Stimulated activated CD4-positive, alpha-beta T cell treated with anti-CD3 and anti-CD28 coated beads, Interleukin-2, amount 100 ng/mL, for 24 hours (primary cell): ENCODE measurements around the gene OR2M3.
"Not testable (repeated sequence)": the region's sequence is repeated elsewhere in the genome, so short reads cannot be mapped to it uniquely, and the experiment has no call there.

ENCODE experiments used
- DNase-seq, 2 donors: peaks; one replicate each; pipeline ENCODE4 v3.0.0-alpha.2; 2020

The OR2M3 gene, protein sequence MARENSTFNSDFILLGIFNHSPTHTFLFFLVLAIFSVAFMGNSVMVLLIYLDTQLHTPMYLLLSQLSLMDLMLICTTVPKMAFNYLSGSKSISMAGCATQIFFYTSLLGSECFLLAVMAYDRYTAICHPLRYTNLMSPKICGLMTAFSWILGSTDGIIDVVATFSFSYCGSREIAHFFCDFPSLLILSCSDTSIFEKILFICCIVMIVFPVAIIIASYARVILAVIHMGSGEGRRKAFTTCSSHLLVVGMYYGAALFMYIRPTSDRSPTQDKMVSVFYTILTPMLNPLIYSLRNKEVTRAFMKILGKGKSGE

GRCh38 chr1:248196965-248197364, at the start of gene OR2M3:
Gene OR2M3, plus strand, starts transcription at chr1:248197265. Its CDS starts 5,803 bp downstream, at chr1:248203068.
- DNase-seq: no peak

DNA sequence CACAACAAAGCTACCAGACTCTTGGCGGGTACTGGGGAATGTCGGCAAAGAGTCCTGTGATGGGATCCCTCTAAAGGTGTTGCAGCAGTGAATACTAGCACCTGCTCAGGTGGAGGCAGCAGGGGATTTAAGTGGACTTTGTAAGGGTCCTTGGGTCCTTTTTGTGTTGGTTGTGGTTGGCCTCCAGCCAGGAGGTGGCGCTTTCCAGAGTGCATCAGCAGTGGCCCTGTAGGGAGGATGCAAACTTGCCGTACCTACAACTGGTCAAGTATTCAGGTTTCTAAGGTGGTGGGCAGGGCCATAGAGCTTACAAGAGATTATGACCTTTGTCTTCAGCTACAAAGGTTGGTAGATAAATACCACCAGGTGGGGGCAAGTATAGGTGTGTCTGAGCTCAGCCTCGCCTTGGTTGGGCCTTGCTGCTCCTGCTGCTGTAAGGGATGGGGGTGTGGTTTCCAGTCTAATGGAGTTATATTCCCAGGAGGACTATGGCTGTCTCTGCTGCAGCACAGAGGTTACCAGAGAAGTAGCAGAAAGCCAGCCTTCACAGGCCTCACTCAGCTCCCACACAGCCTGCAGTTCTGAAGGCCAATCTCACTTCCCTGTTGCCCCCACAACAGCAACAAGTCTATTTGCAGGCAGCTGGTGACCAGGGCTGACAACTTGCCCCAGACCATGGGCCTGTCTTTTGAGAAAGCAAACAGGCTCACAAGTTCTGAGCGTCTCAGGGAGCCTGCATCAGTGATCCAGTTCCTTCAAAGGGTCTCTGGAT, 44.8 kb upstream of the OR2M3 start:
- DNase-seq: no peak

GRCh38 chr1:248155927-248156326, 41.1 kb upstream of the OR2M3 start:
- no peak for DNase-seq

GRCh38 chr1:248158758-248159157, 38.3 kb upstream of the OR2M3 start:
- DNase-seq: no peak

DNA sequence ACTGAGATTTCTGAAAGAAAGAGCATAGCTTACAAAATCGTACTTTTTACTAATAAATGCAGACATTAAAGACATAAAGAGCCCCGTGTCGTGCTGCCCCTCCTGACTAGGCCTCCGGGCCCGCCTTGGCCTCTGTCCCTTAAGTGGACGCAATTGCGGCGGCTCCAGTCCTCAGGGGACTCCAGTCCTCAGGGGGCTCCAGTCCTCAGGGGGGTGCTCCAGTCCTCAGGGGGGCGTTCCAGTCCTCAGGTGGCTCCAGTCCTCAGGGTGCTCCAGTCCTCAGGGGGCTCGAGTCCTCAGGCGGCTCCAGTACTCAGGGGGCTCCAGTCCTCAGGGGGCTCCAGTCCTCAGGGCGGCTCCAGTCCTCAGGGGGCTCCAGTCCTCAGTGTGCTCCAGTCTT, 33.0 kb upstream of the OR2M3 start:
- no peak for DNase-seq

DNA sequence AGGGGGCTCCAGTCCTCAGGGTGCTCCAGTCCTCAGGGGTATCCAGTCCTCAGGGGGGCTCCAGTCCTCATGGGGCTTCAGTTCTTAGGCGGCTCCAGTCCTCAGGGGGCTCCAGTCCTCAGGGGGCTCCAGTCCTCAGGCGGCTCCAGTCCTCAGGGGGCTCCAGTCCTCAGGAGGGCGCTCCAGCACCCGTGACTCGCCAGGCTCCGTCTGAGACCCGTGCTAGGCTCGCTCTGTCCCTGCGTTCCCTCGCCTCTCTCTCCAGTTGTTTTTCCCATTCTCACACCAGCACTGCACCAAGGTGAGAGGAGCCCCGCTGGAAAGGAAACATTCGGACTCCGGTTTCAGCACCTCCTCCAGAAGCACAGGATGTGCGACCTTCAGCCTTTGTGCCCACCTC, 31.9 kb upstream of the OR2M3 start:
- no peak for DNase-seq

DNA sequence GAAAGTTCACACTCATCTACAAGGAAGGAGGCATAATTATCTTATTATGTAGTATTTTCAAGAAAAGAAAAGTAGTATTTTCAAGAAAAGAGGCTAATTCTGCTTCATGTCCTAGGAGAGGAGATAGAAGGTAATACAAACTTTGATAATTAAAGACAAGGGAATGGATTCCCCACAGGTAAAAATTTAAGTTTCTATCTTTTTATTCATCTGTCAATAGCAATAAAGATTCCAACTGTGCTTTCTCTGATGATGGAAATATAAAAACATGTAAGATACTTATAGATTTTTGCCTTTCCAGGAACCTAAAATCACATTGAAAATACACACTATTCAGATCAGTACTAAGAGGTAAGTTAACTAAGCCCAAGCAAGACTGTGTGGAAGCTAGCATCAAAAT, 22.5 kb upstream of the OR2M3 start, which contains the start of gene OR2M2:
Gene OR2M2 (plus strand): TSS at position 301 of the 400 bp plus-strand sequence. CDS start 5,165 bp downstream, outside the sequence.
- DNase-seq: no peak

DNA sequence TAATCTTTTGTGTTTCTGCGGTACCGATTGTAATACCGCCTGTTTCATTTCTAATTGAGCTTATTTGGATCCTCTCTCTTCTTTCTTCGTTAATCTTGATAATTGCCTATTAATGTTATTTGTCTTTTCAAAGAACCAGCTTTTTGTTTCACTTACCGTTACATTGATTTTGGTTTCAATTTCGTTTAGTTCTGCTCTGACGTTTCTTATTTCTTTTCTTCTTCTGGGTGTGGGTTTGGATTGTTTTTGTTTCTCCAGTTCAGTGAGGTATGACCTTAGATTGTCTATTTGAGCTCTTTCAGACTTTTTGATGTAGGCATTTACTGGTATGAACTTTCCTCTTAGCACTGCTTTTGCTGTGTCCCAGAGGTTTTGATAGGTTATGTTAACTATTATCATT, 13.1 kb upstream of the OR2M3 start:
- no peak for DNase-seq

GRCh38 chr1:248187363-248187762, 9.7 kb upstream of the OR2M3 start:
- no peak for DNase-seq

- DNase-seq: no peak
Observed at GRCh38 chr1:248189026-248189425, 8.0 kb upstream of the OR2M3 start.

DNA sequence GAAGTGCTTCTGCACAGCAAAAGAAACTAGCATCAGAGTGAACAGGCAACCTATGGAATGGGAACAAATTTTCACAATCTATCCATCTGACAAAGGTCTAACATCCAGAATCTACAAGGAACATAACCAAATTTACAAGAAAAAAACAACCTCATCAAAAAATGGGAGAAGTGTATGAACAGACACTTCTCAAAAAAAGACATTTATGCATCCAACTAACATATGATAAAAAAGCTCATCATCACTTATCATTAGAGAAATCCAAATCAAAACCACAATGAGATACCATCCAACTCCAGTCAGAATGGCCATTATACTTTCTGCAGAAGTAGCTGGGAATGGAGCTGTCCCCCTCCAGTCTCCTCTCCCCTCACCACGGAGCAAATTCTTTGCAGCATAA, 2.9 kb upstream of the OR2M3 start:
- no peak for DNase-seq

- DNase-seq: no peak
Observed at GRCh38 chr1:248215880-248216279, 18.8 kb downstream of the OR2M3 start.

DNA sequence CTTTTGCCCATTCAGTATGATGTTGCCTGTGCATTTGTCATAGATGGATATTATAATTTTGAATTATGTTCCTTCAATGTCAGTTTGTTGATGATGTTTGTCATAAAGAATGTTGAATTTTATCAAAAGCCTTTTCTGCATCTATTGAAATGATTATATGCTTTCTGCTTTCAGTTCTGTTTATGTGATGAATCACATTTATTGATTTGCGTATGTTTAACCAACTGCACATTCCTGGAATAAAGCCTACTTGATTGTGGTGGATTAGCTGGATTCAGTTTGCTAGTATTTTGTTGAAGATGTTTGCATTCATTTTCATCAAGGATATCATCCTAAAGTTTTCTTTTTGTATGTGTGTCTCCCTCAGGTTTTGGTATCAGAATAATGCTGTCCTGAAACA, 28.5 kb downstream of the OR2M3 start:
- DNase-seq: no peak

DNA sequence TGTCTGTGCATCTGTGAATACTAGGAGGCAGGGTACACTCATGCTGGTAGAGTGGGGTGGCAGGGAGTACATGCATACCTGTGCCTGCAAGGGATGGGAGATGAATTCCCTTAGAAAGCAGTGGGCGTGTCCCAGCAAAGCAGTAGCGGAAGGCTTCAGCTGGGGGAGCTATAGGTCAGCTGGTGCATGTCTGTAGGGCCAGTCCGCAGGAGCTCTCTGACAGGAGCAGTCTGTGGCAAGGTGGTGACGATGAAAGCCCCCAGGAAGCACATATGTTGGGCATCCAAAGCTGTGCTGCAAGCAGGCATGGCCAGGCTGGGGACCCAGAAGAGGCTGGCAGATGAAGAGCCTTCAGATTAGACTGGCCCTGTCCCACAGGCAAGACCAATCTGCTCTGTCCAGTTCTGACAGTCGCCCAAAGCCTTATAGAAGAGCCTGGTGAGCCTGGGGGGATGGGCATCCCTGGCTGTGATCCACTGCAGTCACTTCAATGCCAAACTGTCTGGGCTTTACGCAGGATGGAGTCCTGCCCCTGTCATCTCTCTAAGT, 32.4 kb downstream of the OR2M3 start:
- DNase-seq: no peak

DNA sequence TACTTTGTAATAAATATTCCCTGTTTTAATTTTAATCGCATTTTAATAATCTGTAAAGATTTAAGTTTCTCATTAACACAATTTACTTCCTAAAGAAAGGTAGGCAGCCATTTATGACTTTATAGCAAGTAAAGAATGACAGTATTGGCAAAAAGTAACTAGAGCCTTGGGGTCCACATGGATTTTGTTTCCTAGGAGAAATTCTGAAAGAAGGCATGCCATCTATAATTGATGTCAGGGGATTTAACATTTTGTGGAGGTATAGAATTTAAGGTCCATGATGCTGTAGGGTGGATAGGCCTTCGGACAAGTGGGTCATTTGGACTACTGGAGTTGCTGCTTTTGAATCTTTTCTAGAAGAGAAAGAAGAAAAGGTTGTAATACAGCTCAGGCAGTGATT, 34.1 kb downstream of the OR2M3 start, which contains the start of gene OR2M4:
Gene OR2M4 (plus strand): TSS at position 301 of the 400 bp plus-strand sequence. CDS start 7,512 bp downstream, outside the sequence.
- DNase-seq: no peak

GRCh38 chr1:248239478-248239877, 42.4 kb downstream of the OR2M3 start:
- DNase-seq: no peak

DNA sequence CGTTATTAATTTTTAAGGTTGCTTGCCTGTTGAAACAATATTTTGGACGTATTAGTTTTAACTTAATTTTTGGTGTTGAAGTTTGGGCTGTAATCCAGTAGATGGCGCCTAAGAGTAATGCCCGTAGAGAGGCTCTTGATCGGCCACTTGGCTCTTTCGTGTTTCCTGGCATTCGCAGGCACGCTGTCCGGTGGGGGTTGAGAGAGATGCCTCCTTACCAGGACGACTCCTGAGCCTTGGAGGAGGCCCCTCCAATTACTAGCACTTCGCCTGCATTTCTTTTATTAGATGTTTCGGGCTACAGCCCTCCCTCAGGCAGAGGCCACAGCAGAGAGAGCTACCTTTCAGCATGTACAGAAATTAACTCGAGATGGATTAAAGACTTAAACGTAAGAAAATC, 46.1 kb downstream of the OR2M3 start:
- peak in 1 of 2 donors; percentile 14 for DNase-seq

DNA sequence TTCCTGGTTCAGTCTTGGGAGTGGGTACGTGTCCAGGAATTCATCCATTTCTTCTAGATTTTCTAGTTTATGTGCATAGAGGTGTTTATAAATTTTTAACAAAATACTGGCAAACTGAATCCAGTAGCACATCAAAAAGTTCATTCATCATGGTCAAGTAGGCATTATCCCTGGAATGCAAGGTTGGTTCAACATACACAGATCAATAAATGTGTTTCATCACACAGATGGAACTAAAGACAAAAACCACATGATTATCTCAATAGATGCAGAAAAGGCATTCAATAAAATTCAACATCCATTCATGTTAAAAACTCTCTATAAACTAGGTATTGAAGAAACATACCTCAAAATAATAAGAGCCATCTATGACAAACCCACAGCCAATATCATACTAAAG, 62.2 kb downstream of the OR2M3 start:
- not testable (repeated sequence) for DNase-seq
